GM21717 (cell line): ENCODE measurements around the gene NFIA.

ENCODE experiments used
- ATAC-seq: cut with Tn5 transposase; IDR thresholded peaks from one replicate; pipeline ENCODE4 v1.9.1; 2021; ENCODE audit warnings: mild to moderate bottlenecking, moderate library complexity; ENCODE audit not compliant: unreplicated experiment

Gene NFIA

DNA sequence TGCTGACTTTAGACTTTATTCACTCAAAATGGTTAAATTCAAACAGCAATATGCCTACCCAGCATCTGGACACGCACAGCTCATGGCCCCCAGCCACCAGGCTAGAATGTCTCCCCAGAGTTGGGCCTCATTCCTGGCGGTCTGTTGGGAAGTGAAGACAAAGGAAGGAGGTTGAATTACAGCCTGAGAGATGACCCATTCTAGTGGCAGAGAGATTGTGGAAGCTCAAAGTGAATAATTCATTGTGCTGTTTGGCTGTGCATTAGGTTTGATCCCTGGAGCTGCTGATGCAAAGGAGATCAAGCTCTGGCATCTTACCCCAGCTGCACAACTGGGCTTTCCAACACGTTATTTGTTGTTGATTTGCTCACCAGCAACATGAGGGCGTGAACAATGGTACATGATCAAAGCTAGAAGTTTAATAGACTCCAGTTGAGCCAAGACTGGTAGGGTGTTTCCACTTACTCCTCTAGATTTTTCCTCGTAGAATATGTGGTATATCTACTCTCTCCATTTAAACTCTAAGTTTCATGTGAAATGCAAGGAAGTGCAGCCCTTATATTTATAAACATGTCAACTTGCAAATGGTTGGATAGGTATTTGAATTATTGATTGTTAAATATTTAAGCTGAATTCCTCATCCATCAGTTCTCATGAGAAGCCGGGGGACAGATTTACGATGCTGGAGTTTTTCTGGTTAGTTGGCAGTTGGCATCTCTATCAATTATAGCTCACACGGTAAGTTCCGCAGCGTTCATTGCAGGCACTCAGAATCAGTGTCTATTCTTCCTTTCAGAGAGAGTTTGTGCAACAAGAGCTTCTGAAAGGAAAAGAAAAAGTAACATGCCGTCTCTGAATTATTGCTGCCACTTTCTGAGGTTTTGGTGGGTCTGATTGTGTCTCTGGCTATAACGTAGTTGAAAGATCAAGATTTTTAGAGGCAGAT lies 419.9 kb downstream of the NFIA start:
- no peak for ATAC-seq

DNA sequence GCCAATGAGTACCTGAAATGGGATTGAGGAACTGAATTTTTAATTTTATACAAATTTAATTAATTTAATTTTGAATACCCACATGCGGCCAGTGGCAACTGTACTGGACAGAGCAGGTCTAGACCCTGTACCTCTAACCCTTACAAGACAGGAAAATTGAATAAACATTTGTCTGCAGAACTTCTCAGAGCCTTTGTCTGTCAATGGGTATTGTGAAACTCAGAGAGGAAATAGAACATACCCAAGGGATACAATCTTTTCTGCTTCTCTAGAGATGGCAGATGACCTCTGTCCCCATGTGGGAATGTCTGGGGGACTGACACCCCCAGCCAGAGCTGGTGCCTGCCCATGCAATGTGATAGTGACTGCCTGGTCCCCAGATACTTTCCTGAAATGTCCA lies 421.9 kb downstream of the NFIA start:
- ATAC-seq, result no peak

- ATAC-seq, result no peak
Observed at GRCh38 chr1:61504852-61505390, 422.6 kb downstream of the NFIA start.

DNA sequence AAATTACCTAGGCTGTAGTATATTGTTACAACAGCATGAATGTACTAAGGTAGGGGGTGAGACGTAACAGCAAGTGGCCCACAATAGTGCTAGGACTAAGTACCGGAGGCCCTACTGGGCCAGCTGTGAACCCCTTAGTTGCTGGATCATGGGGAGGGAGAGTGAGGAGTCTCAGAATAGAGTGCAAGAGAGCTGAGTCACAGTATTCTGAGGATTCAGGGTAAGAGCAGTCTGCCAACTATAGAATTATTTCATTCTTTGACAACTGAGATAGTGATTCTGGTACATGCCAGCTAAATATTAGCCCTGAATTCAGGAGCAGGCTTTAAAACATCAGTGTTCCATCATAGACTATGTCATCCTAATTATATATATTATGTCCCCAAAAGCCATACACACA lies 423.9 kb downstream of the NFIA start:
- no peak for ATAC-seq

- ATAC-seq, result no peak
Observed at GRCh38 chr1:61506944-61507500, 424.7 kb downstream of the NFIA start.
